Thyroid gland (tissue), 4 donors: Measurements from ENCODE around the gene TEX2. TPM values are rescaled to one million over a fixed set of nuclear protein-coding genes. Genes with fewer than 3 reads are reported as not detected.

ENCODE experiments used
- DNase-seq, 2 donors: peaks; one replicate each; pipeline ENCODE4 v3.0.0-alpha.2; 2019
- H3K27ac ChIP-seq, 3 donors: fragments of 200-600 bp; sonication (generic); 1 replicate in 2 of 3; 2 replicates in 1 of 3; pipeline ENCODE4 v1.5.1; 2016 to 2019; ENCODE audit warnings: mild to moderate bottlenecking in 1 of 3, moderate library complexity in 1 of 3
- H3K27me3 ChIP-seq: fragments of 200-600 bp; sonication (generic); one replicate; pipeline ENCODE4 v1.5.1; 2019
- H3K36me3 ChIP-seq, 2 donors: fragments of 200-600 bp; sonication (generic); one replicate each; pipeline ENCODE4 v1.5.1; 2016 to 2019
- H3K4me1 ChIP-seq, 2 donors: fragments of 200-600 bp; sonication (generic); one replicate each; pipeline ENCODE4 v1.5.1; 2017 to 2019
- H3K4me3 ChIP-seq, 3 donors: fragments of 200-600 bp; sonication (generic); replicated peaks in 1 of 3; 1 replicate in 2 of 3; 2 replicates in 1 of 3; pipeline ENCODE4 v1.5.1; 2016; ENCODE audit warnings: mild to moderate bottlenecking in 1 of 3
- H3K9me3 ChIP-seq: fragments of 200-600 bp; sonication (generic); one replicate; pipeline ENCODE4 v1.5.1; 2017
- CTCF ChIP-seq, 6 experiments: fragments of 200-600 bp in 3 of 6; fragments of 450-650 bp in 3 of 6; sonication (generic) in 3 of 6; IDR thresholded peaks; one replicate each; pipeline ENCODE4 v1.5.1; 2016 to 2019; ENCODE audit warnings: antibody characterized with exemption in 6 of 6, mild to moderate bottlenecking in 2 of 6, inconsistent platforms in 1 of 6, moderate library complexity in 1 of 6
- POLR2A ChIP-seq, 2 donors: fragments of 450-650 bp; IDR thresholded peaks; one replicate each; pipeline ENCODE4 v1.6.1; 2017; ENCODE audit warnings: antibody characterized with exemption in 2 of 2, mild to moderate bottlenecking in 2 of 2, moderate library complexity in 1 of 2
- WGBS, 2 donors: methylation state at CpG; one replicate each; pipeline ENCODE4 v1.1.5; 2017; 5-methylcytosine and 5-hydroxymethylcytosine counted together
- intact Hi-C: fragments of 100-400 bp; cut with DNase I; formaldehyde crosslinking; loops from one replicate; pipeline ENCODE4 v1.15.1; 2023
- total RNA-seq, 4 donors: library from RNA; depleted of rRNA; stranded (reverse); fragments of >200 nt; gene quantifications; one replicate each; pipeline ENCODE4 v1.2.3, GENCODE V29; 2016

Gene TEX2
- total RNA-seq, 4 donors from 2014 or later: 63.9 to 101 (median 71.7) TPM

DNA sequence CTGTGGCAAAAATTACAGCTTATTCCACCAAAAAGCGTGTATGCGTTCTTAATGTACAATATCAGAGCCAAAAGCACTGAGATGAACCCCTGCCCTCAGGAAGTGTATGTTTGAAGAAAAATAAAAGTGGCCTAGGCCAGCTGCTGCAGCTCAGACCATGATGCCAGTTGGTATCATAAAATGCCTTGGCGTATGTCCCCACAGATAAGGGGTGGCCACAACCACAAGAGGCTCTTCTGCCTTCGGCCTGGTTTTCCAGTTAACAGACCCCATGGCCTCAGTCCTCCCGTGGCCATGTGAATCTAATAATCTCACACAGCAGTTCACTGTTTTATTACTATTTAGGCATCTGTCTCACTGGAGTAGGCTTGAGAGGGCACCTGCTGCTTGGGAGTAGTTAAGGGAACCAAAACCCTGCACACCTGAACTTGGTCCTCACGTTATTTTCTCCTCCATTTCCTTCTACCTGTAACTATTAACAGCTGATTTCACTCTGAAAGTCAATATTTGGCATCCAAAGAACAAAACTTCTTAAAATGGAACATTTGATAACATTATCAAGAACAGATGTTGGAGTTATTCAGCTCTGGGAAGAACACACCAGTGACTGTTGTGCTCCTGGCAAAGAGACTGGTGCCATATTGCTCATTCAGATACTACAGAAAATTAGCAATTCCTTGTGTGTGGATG lies 98.3 kb downstream of the TEX2 start:
- WGBS, 2 donors: 97 to 98% methylated on average over 6 of the region's 6 CpGs
- Histone ChIP-seq H3K9me3 (no peaks in the 10 kb centered on the region), H3K4me3 (no peak overlapping the region), H3K27me3 (no peaks in the 10 kb centered on the region), H3K4me1 (peaks cover 0 to 12% of the 10 kb centered on the region in 2 donors), H3K27ac (no peak overlapping the region), H3K36me3 (peaks cover 0 to 6% of the 10 kb centered on the region in 2 donors)
- DNase-seq: no peak
- intact Hi-C loops: no loop called here
- TF ChIP-seq CTCF (IDR thresholded peaks at IDR 0.05) (no peak), POLR2A (IDR thresholded peaks at IDR 0.05) (no peak)

DNA sequence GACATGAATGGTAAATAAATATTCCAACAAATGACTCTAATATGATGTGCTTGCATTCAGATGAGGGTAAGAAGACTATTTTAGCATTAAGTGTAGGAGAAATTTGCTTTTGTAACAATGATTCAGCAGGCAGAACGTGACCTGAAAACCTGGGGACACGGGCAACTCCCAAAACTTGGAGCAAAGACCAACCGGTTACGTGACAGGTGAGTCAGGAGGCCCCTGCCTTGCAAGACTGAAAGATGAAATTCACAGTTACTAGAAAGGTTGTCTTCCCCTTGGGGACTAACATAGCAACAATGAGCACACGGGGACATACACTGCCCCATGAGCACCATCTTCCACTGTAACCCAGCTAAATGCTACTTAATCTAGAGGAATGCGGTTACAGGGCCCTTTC lies 99.6 kb downstream of the TEX2 start:
- 79% methylated on average over 6 of the region's 6 CpGs for WGBS, 2 donors

GRCh38 chr17:64162554-64162953 lies 100.5 kb downstream of the TEX2 start:
- WGBS, 2 donors: 78 to 86% methylated on average over 2 of the region's 2 CpGs
- peaks cover 0 to 6% of the 10 kb centered on the region in 2 donors for H3K36me3 ChIP-seq
- H3K27me3 ChIP-seq: no peaks in the 10 kb centered on the region
- no peak for DNase-seq
- no peak overlapping the region for H3K4me3 ChIP-seq
- H3K27ac ChIP-seq: no peak overlapping the region
- no peaks in the 10 kb centered on the region for H3K4me1 ChIP-seq
- intact Hi-C loops: no loop called here
- TF ChIP-seq CTCF (IDR thresholded peaks at IDR 0.05): no peak
- TF ChIP-seq POLR2A (IDR thresholded peaks at IDR 0.05): no peak
- no peaks in the 10 kb centered on the region for H3K9me3 ChIP-seq

More for the DNA sequence above, 99.6 kb downstream of the TEX2 start:
- DNase-seq: no peak
- H3K27me3 ChIP-seq: no peaks in the 10 kb centered on the region
- no peaks in the 10 kb centered on the region for H3K4me1 ChIP-seq
- no peaks in the 10 kb centered on the region for H3K9me3 ChIP-seq
- H3K27ac ChIP-seq: no peak overlapping the region
- intact Hi-C loops: no loop called here
- H3K36me3 ChIP-seq: peaks cover 0 to 6% of the 10 kb centered on the region in 2 donors
- no peak overlapping the region for H3K4me3 ChIP-seq
- no peak for TF ChIP-seq CTCF (IDR thresholded peaks at IDR 0.05)
- TF ChIP-seq POLR2A (IDR thresholded peaks at IDR 0.05): no peak

- H3K27ac ChIP-seq: no peak overlapping the region
- H3K4me3 ChIP-seq: no peak overlapping the region
- intact Hi-C loops: no loop called here
- no peaks in the 10 kb centered on the region for H3K27me3 ChIP-seq
- H3K4me1 ChIP-seq: peaks cover 6 to 7% of the 10 kb centered on the region in 2 donors
- TF ChIP-seq CTCF (IDR thresholded peaks at IDR 0.05) (no peak), POLR2A (IDR thresholded peaks at IDR 0.05) (no peak)
- WGBS, 2 donors: 81 to 82% methylated on average over 6 of the region's 6 CpGs
- DNase-seq: no peak
- peaks cover 0 to 6% of the 10 kb centered on the region in 2 donors for H3K36me3 ChIP-seq
- no peaks in the 10 kb centered on the region for H3K9me3 ChIP-seq
Observed at GRCh38 chr17:64161380-64162176, 101.5 kb downstream of the TEX2 start.

DNA sequence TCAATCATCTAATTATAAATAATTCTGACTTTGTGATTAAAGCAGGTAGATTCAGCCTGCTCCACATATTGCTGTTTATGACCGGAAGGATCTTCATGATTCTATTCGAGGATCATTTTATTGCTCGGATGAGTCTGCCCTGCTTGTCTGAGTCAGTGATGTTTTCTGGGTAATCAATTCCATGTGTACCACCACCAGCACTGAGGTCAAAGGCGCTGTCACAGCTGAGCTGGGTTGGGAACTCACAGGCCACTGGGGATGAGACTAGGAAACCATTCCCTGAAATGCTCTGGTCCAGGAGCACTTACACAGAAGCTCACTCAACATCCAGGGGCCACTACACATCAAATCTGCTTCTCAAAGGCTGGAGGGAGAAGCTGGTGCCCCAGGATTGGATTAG lies 102.7 kb downstream of the TEX2 start:
- peaks cover 18% of the 10 kb centered on the region in 2 donors for H3K4me1 ChIP-seq
- H3K4me3 ChIP-seq: no peak overlapping the region
- no peaks in the 10 kb centered on the region for H3K9me3 ChIP-seq
- no peak for TF ChIP-seq POLR2A (IDR thresholded peaks at IDR 0.05)
- TF ChIP-seq CTCF (IDR thresholded peaks at IDR 0.05): no peak
- no peak for DNase-seq
- intact Hi-C loops: no loop called here
- no peaks in the 10 kb centered on the region for H3K27me3 ChIP-seq
- WGBS, 2 donors: 89 to 92% methylated on average over 4 of the region's 4 CpGs
- H3K36me3 ChIP-seq: peaks cover 0 to 6% of the 10 kb centered on the region in 2 donors
- no peak overlapping the region for H3K27ac ChIP-seq
